K562 (cell line): Measurements from ENCODE around the gene ZNF593OS. TPM values are rescaled to one million over a fixed set of nuclear protein-coding genes. Genes with fewer than 3 reads are reported as not detected.
A peak's percentile ranks its signal among the peaks of the same experiment; 100 is the strongest.

ENCODE experiments used
- ATF1 ChIP-seq, 2 experiments: fragments of 450-650 bp in 1 of 2; IDR thresholded peaks; 2 replicates each; pipeline ENCODE4 v1.6.1; 2016; ENCODE audit warnings: missing compliant biosample characterization in 1 of 2, missing genetic modification characterization in 1 of 2
- C11orf30 ChIP-seq: fragments of 450-650 bp; IDR thresholded peaks from 2 replicates; pipeline ENCODE4 v1.6.1; 2016; ENCODE audit warnings: low read depth, mild to moderate bottlenecking
- CBX3 ChIP-seq, 2 experiments: IDR thresholded peaks; 1 replicate in 1 of 2; 2 replicates in 1 of 2; pipeline ENCODE4 v1.6.1; 2012; ENCODE audit warnings: inconsistent platforms in 2 of 2, low read length in 2 of 2, borderline replicate concordance in 1 of 2, control low read depth in 1 of 2
- CC2D1A ChIP-seq: fragments of 450-650 bp; IDR thresholded peaks from 2 replicates; pipeline ENCODE4 v1.6.1; 2017; ENCODE audit warnings: mild to moderate bottlenecking
- CHD2 ChIP-seq: IDR thresholded peaks from 2 replicates; pipeline ENCODE4 v1.6.1; 2011; ENCODE audit warnings: low read depth, low read length
- CSDE1 ChIP-seq, 2 experiments: fragments of 450-650 bp; IDR thresholded peaks; 2 replicates each; pipeline ENCODE4 v1.6.1; 2016; ENCODE audit warnings: mild to moderate bottlenecking in 1 of 2
- ETV6 ChIP-seq, 3 experiments: fragments of 150-350 bp in 1 of 3; sonication (generic) in 1 of 3; formaldehyde crosslinking in 1 of 3; IDR thresholded peaks; 2 replicates each; pipeline versions ENCODE4 v1.6.1 to v1.8.0; 2014 to 2022; ENCODE audit warnings: borderline replicate concordance in 2 of 3, low read depth in 2 of 3, antibody characterized with exemption in 1 of 3, low read length in 1 of 3, mild to moderate bottlenecking in 1 of 3, missing genetic modification reagents in 1 of 3
- MEF2D ChIP-seq: conservative IDR thresholded peaks from 2 replicates; pipeline ENCODE4 v1.6.1; 2016; ENCODE audit warnings: low read depth, missing genetic modification characterization, missing compliant biosample characterization
- MYBL2 ChIP-seq, 2 experiments: fragments of 450-650 bp in 1 of 2; sonication (generic) in 1 of 2; formaldehyde crosslinking in 1 of 2; IDR thresholded peaks; 2 replicates each; pipeline versions ENCODE4 v1.6.1 to v1.8.1; 2017 to 2022; ENCODE audit warnings: borderline replicate concordance in 1 of 2, inconsistent platforms in 1 of 2, low read depth in 1 of 2, mild to moderate bottlenecking in 1 of 2, missing genetic modification reagents in 1 of 2, moderate library complexity in 1 of 2
- NFIC ChIP-seq: fragments of 450-650 bp; IDR thresholded peaks from 2 replicates; pipeline ENCODE4 v1.6.1; 2017; ENCODE audit warnings: mild to moderate bottlenecking, inconsistent platforms
- POLR2B ChIP-seq: fragments of 450-650 bp; IDR thresholded peaks from 2 replicates; pipeline ENCODE4 v1.6.1; 2018; ENCODE audit warnings: low read depth; ENCODE audit not compliant: partially characterized antibody
- PREB ChIP-seq: sonication (generic); formaldehyde crosslinking; IDR thresholded peaks from 2 replicates; pipeline ENCODE4 v1.8.1; 2023; ENCODE audit warnings: mild to moderate bottlenecking, missing genetic modification reagents
- RAD51 ChIP-seq: fragments of 450-650 bp; IDR thresholded peaks from 2 replicates; pipeline ENCODE4 v1.7.1; 2016; ENCODE audit warnings: low read depth, mild to moderate bottlenecking, borderline replicate concordance
- RB1 ChIP-seq: fragments of 450-650 bp; IDR thresholded peaks from 2 replicates; pipeline ENCODE4 v1.6.1; 2017; ENCODE audit warnings: low read depth, mild to moderate bottlenecking
- RFX7 ChIP-seq: fragments of 250-450 bp; sonication (Bioruptor Pico); IDR thresholded peaks from 2 replicates; pipeline ENCODE4 v1.5.1; 2021; ENCODE audit warnings: mild to moderate bottlenecking
- SMARCE1 ChIP-seq: fragments of 450-650 bp; IDR thresholded peaks from 2 replicates; pipeline ENCODE4 v1.7.1; 2016; ENCODE audit warnings: mild to moderate bottlenecking
- TEAD2 ChIP-seq: fragments of 450-650 bp; IDR thresholded peaks from 2 replicates; pipeline ENCODE4 v1.6.1; 2016; ENCODE audit warnings: missing genetic modification characterization, control low read depth, missing compliant biosample characterization
- YBX1 ChIP-seq: fragments of 450-650 bp; IDR thresholded peaks from 2 replicates; pipeline ENCODE4 v1.7.1; 2016; ENCODE audit warnings: mild to moderate bottlenecking
- ZBED1 ChIP-seq: IDR thresholded peaks from 2 replicates; pipeline ENCODE4 v1.6.1; 2014
- ZBTB2 ChIP-seq: fragments of 450-650 bp; IDR thresholded peaks from 2 replicates; pipeline ENCODE4 v1.6.1; 2016; ENCODE audit warnings: antibody characterized with exemption
- ZNF140 ChIP-seq: fragments of 250-450 bp; sonication (Bioruptor Pico); IDR thresholded peaks from 2 replicates; pipeline ENCODE4 v1.8.0; 2021; ENCODE audit warnings: moderate library complexity, mild to moderate bottlenecking, inconsistent platforms
- polyA plus RNA-seq, 8 experiments: library from polyadenylated mRNA; depleted of rRNA in 4 of 8; stranded (reverse) in 5 of 8; unstranded in 3 of 8; fragments of >200 nt; fragmentation: Nextera tagmentation in 2 of 8; fragmentation: Illumina TruSeq in 1 of 8; extraction: Ambion mirVana in 2 of 8; extraction: Trizol in 1 of 8; gene quantifications; 2 replicates each; pipeline versions ENCODE4 v1.2.1 to v1.2.3, GENCODE V29; 2011 to 2014; ENCODE audit warnings: inconsistent platforms in 1 of 8, missing spikeins in 1 of 8
- total RNA-seq, 7 experiments: library from RNA; depleted of rRNA in 6 of 7; stranded (reverse); fragments of >200 nt in 6 of 7; fragmentation: Illumina TruSeq in 2 of 7; extraction: Trizol in 2 of 7; gene quantifications; 2 replicates each; pipeline versions ENCODE4 v1.2.1 to v1.2.3, GENCODE V29; 2011 to 2021; ENCODE audit warnings: low replicate concordance in 1 of 7
- TF ChIP-seq, protein P1 (sequence below): fragments of 450-650 bp; formaldehyde crosslinking; conservative IDR thresholded peaks from 2 replicates; pipeline ENCODE4 v1.4.0; 2022; ENCODE audit warnings: mild to moderate bottlenecking, missing genetic modification characterization
- TF ChIP-seq, protein P2 (sequence below): fragments of 250-450 bp; sonication (Bioruptor Pico); IDR thresholded peaks from 2 replicates; pipeline ENCODE4 v1.5.0; 2022; ENCODE audit warnings: mild to moderate bottlenecking

The ZNF593OS gene
- total and polyA plus RNA-seq, 9 of the 15 experiments (the other 6 are each of a cell fraction or from before 2014, with no cell fraction given), result 0.24 to 0.27 TPM; not detected in 7

DNA sequence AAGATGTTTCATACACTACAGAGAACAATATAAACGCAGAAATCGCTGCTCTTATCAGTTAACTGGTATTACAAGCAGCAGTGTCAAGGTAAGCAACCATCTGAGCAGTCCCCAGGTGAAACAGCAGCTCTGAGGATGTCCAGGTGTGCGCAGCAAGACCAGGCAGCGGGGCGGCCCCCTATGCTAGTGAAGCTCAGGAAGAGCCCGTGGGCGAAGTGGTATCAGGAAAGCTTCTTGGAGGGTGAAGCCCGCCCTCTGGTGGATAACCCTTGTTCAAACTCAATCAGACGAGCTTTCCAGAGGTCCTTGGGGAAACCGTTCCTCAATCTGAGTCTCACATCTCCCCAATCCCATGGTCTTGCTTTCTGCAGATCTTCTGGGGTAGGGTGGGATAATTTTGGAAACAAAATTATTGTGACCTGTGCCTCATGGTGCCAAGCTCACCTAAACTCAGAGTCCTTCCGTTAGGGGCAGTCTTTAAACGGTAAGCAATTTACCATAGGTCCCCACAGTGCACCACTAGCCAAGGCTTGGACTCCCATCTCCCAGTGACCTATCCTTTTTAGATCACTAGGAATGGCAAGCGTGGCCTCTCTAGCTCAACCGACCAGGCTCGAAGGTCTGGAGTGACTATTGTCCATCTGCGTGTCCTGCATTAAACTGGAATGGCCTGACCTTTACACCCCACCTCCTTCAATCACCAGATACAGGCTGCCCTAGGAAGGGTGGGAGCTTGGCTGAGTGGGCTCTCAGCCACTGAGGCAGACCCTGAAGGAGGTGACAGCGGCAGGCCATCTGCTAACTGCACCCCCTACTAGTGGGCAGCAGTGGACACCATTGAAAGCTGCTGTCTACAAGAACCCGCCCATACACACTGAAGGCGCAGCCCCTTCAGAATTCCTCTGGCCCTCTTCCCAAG is 26.3 kb downstream of the ZNF593OS start (continued):
- no peak for TF ChIP-seq MYBL2 (IDR thresholded peaks at IDR 0.05; ENCODE audit: low read depth)
- no peak for TF ChIP-seq MYBL2 (CRISPR knock-in tag; IDR thresholded peaks at IDR 0.05; ENCODE audit: borderline replicate concordance)
- TF ChIP-seq CC2D1A, result peak; percentile 91
- TF ChIP-seq ZNF140 (CRISPR knock-in tag), result no peak
- TF ChIP-seq, protein P1, sequence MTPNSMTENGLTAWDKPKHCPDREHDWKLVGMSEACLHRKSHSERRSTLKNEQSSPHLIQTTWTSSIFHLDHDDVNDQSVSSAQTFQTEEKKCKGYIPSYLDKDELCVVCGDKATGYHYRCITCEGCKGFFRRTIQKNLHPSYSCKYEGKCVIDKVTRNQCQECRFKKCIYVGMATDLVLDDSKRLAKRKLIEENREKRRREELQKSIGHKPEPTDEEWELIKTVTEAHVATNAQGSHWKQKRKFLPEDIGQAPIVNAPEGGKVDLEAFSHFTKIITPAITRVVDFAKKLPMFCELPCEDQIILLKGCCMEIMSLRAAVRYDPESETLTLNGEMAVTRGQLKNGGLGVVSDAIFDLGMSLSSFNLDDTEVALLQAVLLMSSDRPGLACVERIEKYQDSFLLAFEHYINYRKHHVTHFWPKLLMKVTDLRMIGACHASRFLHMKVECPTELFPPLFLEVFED (CRISPR knock-in tag), result no peak
- TF ChIP-seq TEAD2 (tag), result no peak
- no peak for TF ChIP-seq YBX1
- TF ChIP-seq ZBED1, result no peak
- TF ChIP-seq, protein P2, sequence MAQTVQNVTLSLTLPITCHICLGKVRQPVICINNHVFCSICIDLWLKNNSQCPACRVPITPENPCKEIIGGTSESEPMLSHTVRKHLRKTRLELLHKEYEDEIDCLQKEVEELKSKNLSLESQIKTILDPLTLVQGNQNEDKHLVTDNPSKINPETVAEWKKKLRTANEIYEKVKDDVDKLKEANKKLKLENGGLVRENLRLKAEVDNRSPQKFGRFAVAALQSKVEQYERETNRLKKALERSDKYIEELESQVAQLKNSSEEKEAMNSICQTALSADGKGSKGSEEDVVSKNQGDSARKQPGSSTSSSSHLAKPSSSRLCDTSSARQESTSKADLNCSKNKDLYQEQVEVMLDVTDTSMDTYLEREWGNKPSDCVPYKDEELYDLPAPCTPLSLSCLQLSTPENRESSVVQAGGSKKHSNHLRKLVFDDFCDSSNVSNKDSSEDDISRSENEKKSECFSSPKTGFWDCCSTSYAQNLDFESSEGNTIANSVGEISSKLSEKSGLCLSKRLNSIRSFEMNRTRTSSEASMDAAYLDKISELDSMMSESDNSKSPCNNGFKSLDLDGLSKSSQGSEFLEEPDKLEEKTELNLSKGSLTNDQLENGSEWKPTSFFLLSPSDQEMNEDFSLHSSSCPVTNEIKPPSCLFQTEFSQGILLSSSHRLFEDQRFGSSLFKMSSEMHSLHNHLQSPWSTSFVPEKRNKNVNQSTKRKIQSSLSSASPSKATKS (CRISPR knock-in tag), result no peak
- no peak for TF ChIP-seq RAD51
- TF ChIP-seq C11orf30, result no peak
- no peak for TF ChIP-seq MEF2D (tag)
- no peak for TF ChIP-seq SMARCE1
- no peak for TF ChIP-seq NFIC
- TF ChIP-seq POLR2B, result no peak
- no peak for TF ChIP-seq CSDE1 (IDR thresholded peaks at IDR 0.05)
- TF ChIP-seq CBX3 (IDR thresholded peaks at IDR 0.05; ENCODE audit: borderline replicate concordance in 1 of 2, low read length in 2 of 2), result no peak
- no peak for TF ChIP-seq RFX7
- peak; percentile 81; the same call in 1 of the 2 replicates for TF ChIP-seq RB1
- no peak for TF ChIP-seq ZBTB2
- TF ChIP-seq CHD2, result no peak
- no peak for TF ChIP-seq ATF1 (CRISPR knock-in tag; IDR thresholded peaks at IDR 0.05)
- 0 out of 2 replicates have a peak, but pooled peaks have one; percentile 38 for TF ChIP-seq ATF1 (tag; IDR thresholded peaks at IDR 0.05)
- TF ChIP-seq ETV6 (IDR thresholded peaks at IDR 0.05; ENCODE audit: borderline replicate concordance in 1 of 2, low read depth in 2 of 2, low read length in 1 of 2), result no peak
- no peak for TF ChIP-seq ETV6 (CRISPR knock-in tag; IDR thresholded peaks at IDR 0.05; ENCODE audit: borderline replicate concordance)
- peak; percentile 99 for TF ChIP-seq PREB (CRISPR knock-in tag)
